SK-MEL-5 (cell line): Measurements from ENCODE around the gene ALAD. TPM values are rescaled to one million over a fixed set of nuclear protein-coding genes. Genes with fewer than 3 reads are reported as not detected.
"Not testable (repeated sequence)": the region's sequence is repeated elsewhere in the genome, so short reads cannot be mapped to it uniquely, and the experiment has no call there.

Experiments
- DNase-seq: peaks from one replicate; pipeline ENCODE4 v3.0.0-alpha.2; 2016; ENCODE audit warnings: low read depth, low spot score
- in situ Hi-C: cut with HindIII; loops from 2 replicates; pipeline ENCODE4 v1.10.0; 2016; ENCODE audit warnings: low sequenced_read_pairs, high pct_unique_total_duplicates, low pct_unique_long_range_greater_than_20kb
- total RNA-seq: library from RNA; depleted of rRNA; stranded (reverse); fragments of >200 nt; shearing (Covaris generic); gene quantifications from 2 replicates; pipeline ENCODE4 v1.2.3, GENCODE V29; 2014

Gene ALAD
- total RNA-seq, 1 experiment from 2014 or later, result 18.5 TPM

GRCh38 chr9:113406873-113407511 lies 5.9 kb upstream of the ALAD start:
- in situ Hi-C loops, result not testable (repeated sequence)
- DNase-seq, result peak; percentile 77

- in situ Hi-C loops, DNase-seq: not testable (repeated sequence)
Measured at GRCh38 chr9:113406353-113406752, 5.3 kb upstream of the ALAD start.

GRCh38 chr9:113403646-113404045 lies 2.6 kb upstream of the ALAD start:
- no peak for DNase-seq
- in situ Hi-C loops, result no loop called here

DNA sequence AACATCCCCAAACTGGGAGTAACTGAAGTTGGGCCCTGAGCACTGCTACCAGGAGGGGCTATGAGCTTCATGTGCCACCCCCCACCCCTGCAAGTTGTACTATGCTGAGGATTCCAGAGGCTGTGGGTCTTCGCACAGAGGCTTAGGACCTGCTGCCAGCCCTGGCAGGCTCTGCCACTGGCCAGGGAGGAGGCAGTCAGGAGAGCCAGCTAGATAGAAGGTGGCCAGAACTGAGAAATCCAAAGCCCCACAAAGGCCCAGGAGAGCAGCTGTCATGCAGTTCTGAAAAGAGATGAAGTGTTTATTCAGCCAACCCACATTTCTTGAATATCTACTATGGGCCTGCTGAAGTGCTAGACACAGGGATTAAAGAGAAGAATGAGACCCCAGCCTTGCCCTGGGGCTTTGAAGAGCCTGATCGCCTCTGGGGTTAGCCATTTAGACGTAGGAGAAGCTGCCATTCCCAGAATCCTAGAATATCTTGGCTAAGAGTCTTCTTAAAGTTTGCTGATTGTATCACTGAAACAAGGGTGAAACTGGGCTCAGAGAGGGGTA lies 1.4 kb downstream of the ALAD start:
- in situ Hi-C loops, result no loop called here
- no peak for DNase-seq

GRCh38 chr9:113398796-113399195 lies 2.3 kb downstream of the ALAD start:
- DNase-seq, result no peak

GRCh38 chr9:113397203-113397631 lies 3.9 kb downstream of the ALAD start:
- in situ Hi-C loops, result no loop called here
- DNase-seq, result no peak

More at GRCh38 chr9:113398796-113399195, 2.3 kb downstream of the ALAD start:
- in situ Hi-C loops, result no loop called here

DNA sequence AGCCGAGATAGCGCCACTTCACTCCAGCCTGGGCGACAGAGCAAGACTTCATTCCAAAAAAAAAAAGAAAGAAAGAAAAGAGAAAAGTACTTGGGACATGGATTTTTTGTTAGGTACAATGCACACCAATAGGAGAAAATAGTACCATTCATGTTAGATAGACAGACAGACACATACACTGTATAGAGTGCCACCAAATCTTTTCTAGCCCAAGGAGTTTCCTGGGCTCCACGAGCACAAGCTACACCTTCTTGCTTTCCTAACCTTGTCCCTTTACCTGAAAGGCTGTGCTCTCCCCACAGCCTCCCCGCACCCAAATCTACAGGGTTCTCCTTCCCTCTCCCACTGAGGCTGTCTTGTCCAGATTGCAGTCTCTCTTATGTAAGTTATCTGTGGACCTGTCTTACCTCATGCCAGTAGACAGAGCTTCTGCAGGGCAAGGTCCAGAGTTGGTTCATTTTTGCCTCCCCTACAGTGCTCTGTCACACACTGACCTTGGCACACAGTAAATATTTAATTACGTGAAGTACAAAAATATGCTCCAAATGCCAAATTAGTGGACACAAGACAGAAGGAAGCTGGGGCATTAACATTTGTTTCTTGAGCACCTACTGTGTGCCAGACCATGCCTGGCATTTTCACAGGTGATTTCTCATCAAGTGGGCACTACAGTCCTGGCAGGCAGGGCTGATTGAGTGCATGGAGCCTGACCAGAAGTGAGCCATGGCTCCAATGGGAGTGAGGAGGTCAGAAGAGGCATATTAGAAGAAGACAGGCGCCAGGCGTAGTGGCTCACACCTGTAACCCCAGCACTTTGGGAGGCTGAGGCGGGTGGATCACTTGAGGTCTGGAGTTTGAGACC lies 5.9 kb downstream of the ALAD start:
- in situ Hi-C loops, result no loop called here
- DNase-seq, result no peak

- in situ Hi-C loops, result no loop called here
- DNase-seq, result no peak
Measured at GRCh38 chr9:113393281-113393680, 7.8 kb downstream of the ALAD start.

DNA sequence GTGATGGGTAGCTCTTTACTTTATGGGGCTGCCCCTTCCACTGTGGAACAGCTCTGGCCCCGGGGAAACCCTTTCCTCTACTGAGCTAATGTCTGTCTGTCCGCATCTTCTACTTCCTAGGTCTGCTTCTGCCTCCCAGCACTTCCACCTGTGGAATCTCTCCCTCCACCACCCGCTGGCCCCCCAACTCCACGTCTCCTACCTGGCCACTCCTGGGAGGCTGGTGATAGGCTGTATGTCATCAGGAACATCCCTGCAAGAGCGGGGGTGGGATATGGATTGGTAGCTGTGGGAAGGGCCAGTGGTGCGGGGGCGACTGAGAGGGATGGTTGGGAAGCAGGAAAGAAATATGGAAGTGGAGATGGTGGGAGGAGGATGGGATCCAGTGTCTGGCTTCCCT lies 9.2 kb downstream of the ALAD start:
- no peak for DNase-seq
- in situ Hi-C loops, result no loop called here

DNA sequence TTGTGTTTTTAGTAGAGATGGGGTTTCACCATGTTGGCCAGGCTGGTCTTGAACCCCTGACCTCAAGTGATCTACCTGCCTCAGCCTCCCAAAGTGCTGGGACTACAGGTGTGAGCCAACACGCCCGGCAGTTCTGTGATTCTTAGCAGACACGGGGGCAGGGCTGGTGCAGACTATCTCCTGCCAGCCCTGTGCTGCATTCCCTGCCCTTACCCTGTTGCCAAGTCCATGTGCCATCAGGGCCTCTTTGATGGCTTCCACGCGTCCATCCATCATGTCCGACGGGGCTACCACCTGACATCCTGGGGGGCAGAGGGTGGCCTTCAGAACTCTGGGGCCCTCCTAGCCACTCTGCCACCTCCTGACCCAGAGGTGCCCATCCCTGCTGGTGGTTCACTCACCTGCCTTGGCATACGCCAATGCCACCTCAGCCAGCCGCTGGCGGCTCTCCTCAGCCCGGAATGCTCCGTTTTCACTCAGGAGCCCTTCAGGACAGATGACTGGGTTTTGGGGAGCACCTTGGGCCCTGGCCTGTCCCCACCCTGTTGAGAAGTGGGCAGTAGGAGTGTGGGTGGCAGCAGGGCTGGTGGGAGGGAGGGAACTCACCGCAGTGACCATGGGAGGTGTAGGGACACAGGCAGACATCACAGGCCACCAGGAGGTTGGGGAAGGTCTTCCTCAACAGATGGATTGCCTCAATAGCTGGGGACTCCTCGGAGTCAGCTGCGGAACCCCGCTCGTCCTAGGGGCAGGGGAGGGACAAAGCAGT lies 10.7 kb downstream of the ALAD start:
- DNase-seq, result no peak
- in situ Hi-C loops, result no loop called here

DNA sequence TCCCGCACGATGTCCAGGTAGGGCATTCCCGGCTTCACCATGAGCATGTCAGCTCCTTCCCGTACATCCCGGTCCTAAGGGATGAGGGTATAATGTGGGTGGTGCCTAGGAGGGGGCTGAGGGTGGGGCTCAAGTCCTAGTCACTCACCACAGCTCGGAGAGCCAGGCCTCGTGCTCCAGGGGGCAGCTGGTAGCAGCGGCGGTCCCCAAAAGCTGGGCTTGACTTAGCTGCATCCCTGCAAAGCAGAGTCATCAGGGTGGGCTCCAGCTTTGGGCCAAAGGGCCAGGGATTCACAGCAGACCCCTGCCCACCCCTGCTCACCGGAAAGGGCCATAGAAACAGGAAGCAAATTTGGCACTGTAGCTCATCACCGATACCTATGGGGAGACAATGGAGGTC lies 11.6 kb downstream of the ALAD start:
- in situ Hi-C loops, result no loop called here
- DNase-seq, result no peak

DNA sequence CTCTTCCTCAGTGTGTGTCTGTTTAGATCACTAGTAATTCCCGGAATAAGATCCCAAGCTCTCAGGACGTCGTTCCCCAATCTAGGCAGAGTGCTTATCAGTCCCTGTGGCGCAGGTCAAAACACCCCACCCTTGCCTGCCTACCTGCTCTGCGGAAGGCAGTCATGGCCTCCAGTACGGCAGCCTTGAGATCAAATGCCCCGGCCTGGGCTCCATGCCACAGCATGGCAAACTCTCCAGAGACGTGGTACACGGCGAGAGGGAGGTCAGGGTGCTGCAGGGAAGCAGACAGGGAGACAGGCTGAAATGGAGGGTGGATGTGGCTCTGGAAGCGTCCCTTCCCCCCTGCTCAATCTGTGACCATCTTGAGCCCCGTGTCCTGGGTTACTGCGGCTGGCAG lies 12.3 kb downstream of the ALAD start:
- DNase-seq, result no peak
- in situ Hi-C loops, result no loop called here

GRCh38 chr9:113387560-113388230 lies 13.4 kb downstream of the ALAD start:
- in situ Hi-C loops, result no loop called here
- DNase-seq, result no peak

GRCh38 chr9:113386571-113387393 lies 14.3 kb downstream of the ALAD start:
- no peak for DNase-seq
- in situ Hi-C loops, result no loop called here

DNA sequence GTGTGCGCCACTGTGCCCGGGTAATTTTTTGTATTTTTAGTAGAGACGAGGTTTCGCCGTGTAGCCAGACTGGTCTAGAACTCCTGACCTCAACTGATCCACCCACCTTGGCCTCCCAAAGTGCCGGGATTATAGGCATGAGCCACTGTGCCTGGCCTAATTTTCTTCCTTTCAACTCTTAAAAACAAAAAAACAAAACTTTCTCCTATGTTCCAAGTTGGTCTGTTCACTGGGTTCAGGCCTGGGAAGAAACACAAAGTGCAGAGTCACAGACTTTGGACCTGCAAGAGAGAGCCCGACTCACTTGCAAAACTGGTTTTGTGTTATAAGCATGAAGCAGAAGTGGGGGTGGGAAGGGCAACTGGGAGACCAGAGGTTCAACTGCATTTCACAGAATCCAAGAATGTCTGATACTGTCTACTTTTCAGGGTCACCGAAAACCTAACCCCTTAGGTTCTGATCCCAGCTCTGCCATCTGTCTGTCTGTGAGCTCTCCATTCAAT lies 19.1 kb downstream of the ALAD start:
- in situ Hi-C loops, result no loop called here
- DNase-seq, result no peak

GRCh38 chr9:113381441-113381840 lies 19.6 kb downstream of the ALAD start:
- in situ Hi-C loops, DNase-seq: not testable (repeated sequence)
